Kidney glomerular epithelial cell (primary cell): ENCODE measurements around the gene FAM76B.
"Not testable (repeated sequence)": the region's sequence is repeated elsewhere in the genome, so short reads cannot be mapped to it uniquely, and the experiment has no call there.

Experiments
- DNase-seq: peaks from one replicate; lab custom pipeline; 2025; lab: John Stamatoyannopoulos, UW

FAM76B gene

DNA sequence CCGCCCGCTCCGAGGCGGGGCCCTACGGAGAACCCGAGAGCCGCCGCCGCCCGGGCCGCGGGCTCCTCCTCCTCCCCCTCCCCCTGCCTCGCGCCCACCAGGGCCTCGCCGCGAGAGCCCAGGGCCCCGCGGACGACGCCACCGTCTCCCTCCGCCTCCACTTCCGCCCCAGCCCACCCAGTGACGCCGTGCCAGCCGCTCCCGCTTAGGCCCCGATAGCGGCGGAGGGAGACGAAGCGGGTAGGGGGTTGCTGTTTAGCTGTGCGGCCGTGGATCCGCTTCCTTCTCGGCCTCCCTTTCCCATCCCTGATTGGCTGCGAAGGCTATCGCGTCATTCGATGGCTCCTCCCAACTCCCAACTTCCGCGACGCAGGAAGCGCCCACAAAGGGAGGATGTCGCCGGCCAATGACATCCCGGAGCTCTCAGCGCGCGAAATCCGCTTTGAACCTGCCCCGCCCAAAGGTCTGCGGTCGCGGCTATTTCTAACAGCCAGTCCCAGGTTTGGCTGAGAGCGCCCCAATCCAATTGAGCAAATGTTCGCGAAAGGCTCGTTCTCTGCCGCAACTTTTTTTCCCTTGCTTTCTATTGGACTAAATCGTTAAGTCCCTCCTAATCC is at the start of gene FAM76B:
Gene FAM76B (minus strand): TSS at position 277 of the 617 bp plus-strand sequence. CDS start 304 bp downstream, outside the sequence.
- DNase-seq: peak; percentile 97

- DNase-seq: peak; percentile 67
Measured at GRCh38 chr11:95835768-95836488, 46.3 kb upstream of the FAM76B start.

GRCh38 chr11:95835351-95835750 is 45.8 kb upstream of the FAM76B start:
- no peak for DNase-seq

GRCh38 chr11:95833378-95833777 is 43.8 kb upstream of the FAM76B start:
- no peak for DNase-seq

GRCh38 chr11:95832763-95833162 is 43.2 kb upstream of the FAM76B start:
- no peak for DNase-seq

DNA sequence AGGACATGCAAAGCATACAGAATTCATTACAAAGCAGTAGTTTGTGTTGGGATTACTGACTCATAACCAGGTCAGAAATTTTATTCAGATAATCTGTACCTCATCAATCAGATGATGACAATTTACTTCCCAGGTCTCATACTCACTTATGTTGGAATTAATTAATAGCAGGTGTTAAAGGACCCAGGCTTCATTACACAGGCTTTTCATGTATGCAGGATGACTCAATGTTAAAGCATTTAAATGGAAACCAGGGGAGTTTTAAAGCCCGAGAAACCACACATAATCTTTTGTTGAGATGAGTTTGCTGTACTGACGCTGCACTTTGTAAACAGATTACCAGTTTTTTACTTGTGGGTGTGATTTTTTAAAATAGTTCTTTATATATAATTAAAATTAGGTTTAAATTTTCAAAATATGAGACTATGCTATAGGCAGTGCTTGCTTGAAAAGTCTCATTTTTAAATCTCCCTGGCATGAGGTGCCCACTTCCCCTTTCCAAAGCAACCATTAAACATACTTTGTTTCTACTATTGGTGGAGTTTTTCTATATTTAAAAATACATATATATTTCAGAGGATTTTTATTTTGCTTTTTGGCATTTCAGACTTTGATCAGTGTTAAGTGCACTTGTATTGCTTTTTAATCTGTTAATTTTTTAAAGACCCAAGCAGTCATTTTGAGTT is 41.8 kb upstream of the FAM76B start:
- DNase-seq: peak; percentile 77

GRCh38 chr11:95829580-95830259 is 40.1 kb upstream of the FAM76B start:
- DNase-seq: no peak

DNA sequence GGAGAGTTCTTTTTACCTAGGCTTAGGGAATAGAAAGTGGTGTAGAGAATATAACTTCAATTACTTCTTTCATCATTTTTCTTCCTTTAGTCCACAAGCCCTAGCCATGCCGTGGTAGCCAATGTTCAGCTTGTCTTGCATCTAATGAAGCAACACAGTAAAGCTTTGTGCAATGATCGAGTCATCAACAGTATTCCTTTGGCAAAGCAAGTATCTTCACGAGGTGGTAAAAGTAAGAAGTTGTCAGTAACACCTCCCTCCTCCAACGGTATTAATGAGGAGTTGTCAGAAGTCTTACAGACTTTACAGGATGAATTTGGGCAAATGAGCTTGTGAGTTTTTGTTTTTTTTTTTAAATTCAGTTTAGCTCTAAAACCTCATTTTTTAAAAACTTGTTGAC is 38.1 kb upstream of the FAM76B start:
- no peak for DNase-seq

DNA sequence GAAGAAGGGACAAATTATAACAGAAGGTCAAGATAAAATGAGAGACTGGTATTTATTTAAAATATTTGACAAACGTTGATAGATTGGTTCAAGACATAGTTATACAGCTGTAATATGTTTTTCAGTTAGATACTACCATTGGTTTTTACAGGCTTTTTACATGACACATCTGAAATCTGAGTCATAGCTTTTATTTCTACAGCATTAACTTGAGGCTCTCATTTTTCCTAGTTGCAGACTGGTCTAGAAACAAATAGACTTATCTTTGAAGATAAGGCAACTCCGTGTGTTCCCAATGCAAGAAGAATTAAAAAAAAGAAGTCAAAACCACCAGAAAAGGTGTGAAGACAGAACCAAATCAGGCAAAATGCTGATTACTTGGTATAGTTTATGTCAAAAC is 32.1 kb upstream of the FAM76B start:
- DNase-seq: peak; percentile 20

GRCh38 chr11:95816037-95816436 is 26.5 kb upstream of the FAM76B start:
- DNase-seq: no peak

GRCh38 chr11:95811052-95811451 is 21.5 kb upstream of the FAM76B start:
- DNase-seq: not testable (repeated sequence)

DNA sequence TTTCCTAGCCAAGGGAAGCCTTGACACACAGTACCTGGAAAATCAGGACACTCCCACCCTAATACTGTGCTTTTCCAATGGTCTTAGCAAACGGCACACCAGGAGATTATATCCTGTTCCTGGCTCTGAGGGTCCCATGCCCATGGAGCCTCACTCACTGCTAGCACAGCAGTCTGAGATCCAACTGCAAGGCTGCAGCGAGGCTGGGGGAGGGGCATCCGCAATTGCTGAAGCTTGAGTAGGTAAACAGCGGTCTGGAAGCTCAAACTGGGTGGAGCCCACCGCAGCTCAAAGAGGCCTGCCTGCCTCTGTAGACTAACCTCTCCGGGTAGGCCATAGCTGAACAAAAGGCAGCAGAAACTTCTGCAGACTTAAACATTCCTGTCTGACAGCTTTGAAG is 16.9 kb upstream of the FAM76B start:
- not testable (repeated sequence) for DNase-seq

GRCh38 chr11:95805869-95806268 is 16.3 kb upstream of the FAM76B start:
- no peak for DNase-seq

- DNase-seq: no peak
Measured at GRCh38 chr11:95803973-95804372, 14.4 kb upstream of the FAM76B start.

DNA sequence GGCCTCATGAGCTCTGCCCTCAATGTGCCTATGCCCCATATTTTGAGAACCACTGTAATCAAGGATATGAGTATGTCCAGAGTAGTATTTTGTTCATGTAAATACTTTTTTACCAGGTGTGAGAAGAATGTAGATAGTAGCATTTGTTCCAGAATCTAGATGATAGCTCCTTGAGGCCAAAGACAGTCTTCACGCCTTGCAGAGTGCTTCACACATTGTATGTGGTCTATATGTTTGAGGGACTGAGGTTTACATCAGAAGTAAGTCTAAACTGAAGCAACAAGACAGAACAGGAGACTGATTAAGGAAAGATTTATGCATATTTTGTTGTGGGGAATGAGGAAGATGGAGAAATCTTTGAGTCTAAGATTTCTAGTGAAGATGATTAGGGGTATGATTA is 13.2 kb upstream of the FAM76B start:
- no peak for DNase-seq

- no peak for DNase-seq
Measured at GRCh38 chr11:95800438-95800837, 10.9 kb upstream of the FAM76B start.

DNA sequence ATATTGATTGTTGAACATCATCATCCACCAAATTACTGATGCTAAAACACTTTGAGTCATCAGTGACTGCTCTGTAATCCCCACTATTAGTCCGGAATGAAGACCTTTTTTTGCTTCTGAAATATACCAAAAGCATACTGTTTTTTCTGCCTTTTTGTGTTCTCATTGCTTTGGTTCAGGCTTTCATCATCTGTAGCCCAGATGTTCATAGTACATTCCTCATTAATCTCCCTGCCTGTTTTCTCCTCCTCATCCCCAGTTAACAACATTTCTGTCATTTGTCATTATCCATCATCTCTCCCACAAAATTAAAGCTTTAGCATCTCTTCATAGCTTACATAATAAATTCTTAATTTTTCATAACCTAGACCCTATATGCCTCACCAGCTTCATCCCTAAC is 10.0 kb upstream of the FAM76B start:
- DNase-seq: no peak

DNA sequence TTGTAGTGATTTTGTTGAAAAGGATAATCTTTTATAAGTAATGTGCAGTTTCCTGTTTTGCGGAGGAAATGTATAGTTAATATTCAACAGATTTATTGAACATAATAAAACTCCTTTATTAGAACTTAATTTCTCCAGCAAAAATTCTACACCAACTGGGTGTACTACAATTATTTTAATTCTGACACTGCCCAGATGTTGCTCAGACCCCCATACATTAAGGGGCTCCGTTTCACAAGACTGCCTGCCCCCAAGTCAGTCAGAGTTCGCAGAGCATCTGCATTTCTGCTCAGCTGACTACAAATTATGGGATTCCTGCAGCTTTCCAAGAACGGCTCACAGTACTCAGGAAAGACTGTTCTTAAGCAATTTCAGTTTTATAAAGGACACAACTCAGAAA is 6.9 kb upstream of the FAM76B start:
- DNase-seq: no peak

DNA sequence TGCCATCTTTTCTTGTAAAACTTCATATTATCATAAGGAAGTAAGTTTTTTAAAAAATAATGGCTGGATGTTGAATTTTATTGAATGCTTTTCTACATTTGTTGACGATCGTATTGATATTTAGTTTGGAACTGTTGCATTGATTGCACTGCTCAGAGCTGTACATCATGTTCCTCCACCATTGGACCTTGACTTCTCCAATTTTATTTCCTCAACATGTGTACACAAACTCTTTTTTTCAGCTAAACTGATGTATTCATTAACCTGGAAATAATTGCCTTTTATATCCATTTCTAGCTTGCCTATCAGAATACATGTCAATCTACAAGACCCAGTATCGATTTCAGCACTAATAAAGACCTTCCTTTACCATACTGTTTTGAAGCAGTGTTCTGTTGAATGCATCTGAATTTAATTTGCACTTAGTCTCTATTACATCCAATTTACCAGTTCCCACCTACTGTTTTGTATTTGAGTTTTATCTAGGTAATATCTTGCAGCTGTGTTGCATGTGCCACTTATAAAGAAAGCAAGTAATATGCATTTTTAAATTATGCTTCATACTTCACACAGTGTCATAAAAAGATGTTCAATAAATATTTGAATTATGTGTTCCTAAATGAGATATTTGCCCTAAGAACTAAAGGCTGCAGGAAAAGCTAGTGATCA is 6.2 kb upstream of the FAM76B start:
- DNase-seq: no peak

- no peak for DNase-seq
Measured at GRCh38 chr11:95794086-95794485, 4.5 kb upstream of the FAM76B start.

GRCh38 chr11:95793116-95793515 is 3.5 kb upstream of the FAM76B start:
- DNase-seq: no peak

- DNase-seq: no peak
Measured at GRCh38 chr11:95792700-95793099, 3.1 kb upstream of the FAM76B start.
